Measurements from ENCODE around the gene GIMAP5. TPM values are rescaled to one million over a fixed set of nuclear protein-coding genes. Genes with fewer than 3 reads are reported as not detected.

Gene GIMAP5
- total and polyA plus RNA-seq, 10 of the 15 experiments (the other 5 are each of a cell fraction or from before 2014, with no cell fraction given): 3.7 to 9.1 (median 6.7) TPM

- RAD21 ChIA-PET (ENCODE audit: unreplicated experiment): no interaction called here
- Histone ChIP-seq H3K27me3 (replicated peaks in 1 of 2; ENCODE audit: control insufficient read depth in 2 of 2, insufficient read depth in 2 of 2, low read length in 1 of 2) (no peaks in the 10 kb centered on the region), H3K79me2 (ENCODE audit: control insufficient read depth, insufficient read depth, low read length) (no peaks in the 10 kb centered on the region), H4K20me1 (ENCODE audit: control insufficient read depth, insufficient read depth) (no peaks in the 10 kb centered on the region), H3K4me1 (ENCODE audit: control insufficient read depth, insufficient read depth, low read length) (no peaks in the 10 kb centered on the region), H3K9ac (ENCODE audit: control insufficient read depth, insufficient read depth, low read length) (no peak overlapping the region), H3K36me3 (ENCODE audit: control insufficient read depth in 2 of 2, insufficient read depth in 2 of 2, low read length in 1 of 2) (no peaks in the 10 kb centered on the region), H3K4me2 (ENCODE audit: control insufficient read depth, insufficient read depth) (no peak overlapping the region), H3K4me3 (no peak overlapping the region), H3K27ac (ENCODE audit: control insufficient read depth, insufficient read depth) (no peak overlapping the region), H2AFZ (ENCODE audit: control insufficient read depth, low read depth, low read length) (no peak overlapping the region), H3K9me3 (replicated peaks; ENCODE audit: control insufficient read depth, insufficient read depth, low read length) (peaks cover 2% of the 10 kb centered on the region; the same call in 2 of the 3 replicates)
- no TSS peak for BruUV-seq (replicated peaks)
- TF ChIP-seq, protein P1, sequence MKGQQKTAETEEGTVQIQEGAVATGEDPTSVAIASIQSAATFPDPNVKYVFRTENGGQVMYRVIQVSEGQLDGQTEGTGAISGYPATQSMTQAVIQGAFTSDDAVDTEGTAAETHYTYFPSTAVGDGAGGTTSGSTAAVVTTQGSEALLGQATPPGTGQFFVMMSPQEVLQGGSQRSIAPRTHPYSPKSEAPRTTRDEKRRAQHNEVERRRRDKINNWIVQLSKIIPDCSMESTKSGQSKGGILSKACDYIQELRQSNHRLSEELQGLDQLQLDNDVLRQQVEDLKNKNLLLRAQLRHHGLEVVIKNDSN (IDR thresholded peaks at IDR 0.05; ENCODE audit: borderline replicate concordance, extremely low read length, insufficient read depth, low read depth, low read length): no peak
- TF ChIP-seq NFIC (IDR thresholded peaks at IDR 0.05; ENCODE audit: low read depth, low read length) (no peak), PAX5 (IDR thresholded peaks at IDR 0.05; ENCODE audit: borderline replicate concordance, low read depth, low read length) (no peak), KLF5 (IDR thresholded peaks at IDR 0.05; ENCODE audit: partially characterized antibody) (no peak), NR2C2 (IDR thresholded peaks at IDR 0.05; ENCODE audit: borderline replicate concordance, control insufficient read depth, insufficient read length, low read depth) (no peak), SMARCA5 (IDR thresholded peaks at IDR 0.05) (no peak), ZSCAN29 (IDR thresholded peaks at IDR 0.05) (no peak), CREB1 (IDR thresholded peaks at IDR 0.05; ENCODE audit: low read depth) (no peak), E2F8 (IDR thresholded peaks at IDR 0.05; ENCODE audit: low read depth, partially characterized antibody) (no peak), BMI1 (IDR thresholded peaks at IDR 0.05; ENCODE audit: borderline replicate concordance) (no peak)
- in situ Hi-C loops (cut with MboI): no loop called here
- POLR2A ChIA-PET: no interaction called here
- no peak for DNase-seq (ENCODE audit: low read depth, low spot score)
- CTCF ChIA-PET: no interaction called here
- 61% methylated on average over 3 of the region's 3 CpGs for WGBS (ENCODE audit: insufficient coverage, insufficient replicate concordance, low lambda C conversion rate, missing lambda C conversion rate)
- SMC1A ChIA-PET (ENCODE audit: uncharacterized antibody, unreplicated experiment): interaction anchor here (0.7 kb wide), 1 partner anchor 167 kb away, joined by 3 read pairs; no protein-coding TSS in a partner anchor
- intact Hi-C loops (cut with micrococcal nuclease; ENCODE audit: unreplicated experiment): no loop called here
- no peak for FAIRE-seq
- no peak for ATAC-seq
Measured at GRCh38 chr7:150727381-150727780, 9.8 kb upstream of the GIMAP5 start.
